Subcutaneous adipose tissue (tissue), 4 donors: ENCODE data around the gene OR1D5. TPM values are rescaled to one million over a fixed set of nuclear protein-coding genes. Genes with fewer than 3 reads are reported as not detected.

ENCODE experiments used
- CTCF ChIP-seq: fragments of 450-650 bp; IDR thresholded peaks from one replicate; pipeline ENCODE4 v1.5.1; 2016; ENCODE audit warnings: low read depth, mild to moderate bottlenecking, control low read depth, antibody characterized with exemption, moderate library complexity
- total RNA-seq, 4 donors: library from RNA; depleted of rRNA; stranded (reverse); fragments of >200 nt; gene quantifications; one replicate each; pipeline ENCODE4 v1.1.0, GENCODE V29; 2016

OR1D5 gene
- total RNA-seq, 4 donors from 2014 or later = not detected

- TF ChIP-seq CTCF = no peak
Observed at GRCh38 chr17:3039736-3040135, 23.7 kb downstream of the OR1D5 start.

GRCh38 chr17:3038941-3039340 lies 24.5 kb downstream of the OR1D5 start:
- TF ChIP-seq CTCF = no peak

GRCh38 chr17:3037259-3037658 lies 26.1 kb downstream of the OR1D5 start:
- no peak for TF ChIP-seq CTCF

GRCh38 chr17:3036800-3037199 lies 26.6 kb downstream of the OR1D5 start:
- TF ChIP-seq CTCF = no peak

GRCh38 chr17:3035968-3036280 lies 27.5 kb downstream of the OR1D5 start:
- TF ChIP-seq CTCF = no peak

DNA sequence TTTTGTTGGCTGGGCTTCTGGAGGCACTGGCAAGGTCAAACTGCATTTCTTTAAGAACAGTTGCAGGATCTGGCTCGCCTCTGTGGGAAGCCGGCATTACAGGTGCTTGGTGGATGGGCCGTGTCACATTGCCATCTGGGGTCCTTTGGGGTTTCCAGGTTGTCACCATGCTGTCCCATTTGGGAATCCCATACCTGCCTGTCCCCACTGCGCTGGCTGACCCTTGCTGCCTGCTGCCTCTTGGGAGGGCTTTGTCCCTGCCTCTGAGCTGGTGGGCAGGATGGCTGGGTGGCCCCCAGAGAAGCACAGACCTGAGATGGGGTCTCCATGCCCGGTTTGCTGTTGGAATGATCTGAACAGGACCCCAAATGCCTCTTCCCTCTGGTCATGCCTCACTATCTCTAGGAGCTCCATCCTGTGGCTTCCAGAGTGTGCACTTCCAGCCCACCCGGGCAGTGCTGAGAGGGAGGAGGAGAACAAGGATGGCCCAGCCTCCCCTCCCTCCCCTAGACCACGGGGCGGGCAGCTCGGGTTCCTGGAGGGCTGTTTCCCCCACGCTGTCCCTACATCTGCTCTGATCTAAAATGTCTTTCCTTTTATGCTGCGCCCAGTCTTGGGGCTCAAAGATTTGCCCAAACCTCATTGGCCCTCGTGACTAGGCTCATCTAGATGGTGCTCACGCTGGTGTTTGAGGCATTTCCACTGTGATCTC lies 28.0 kb downstream of the OR1D5 start:
- TF ChIP-seq CTCF = no peak

DNA sequence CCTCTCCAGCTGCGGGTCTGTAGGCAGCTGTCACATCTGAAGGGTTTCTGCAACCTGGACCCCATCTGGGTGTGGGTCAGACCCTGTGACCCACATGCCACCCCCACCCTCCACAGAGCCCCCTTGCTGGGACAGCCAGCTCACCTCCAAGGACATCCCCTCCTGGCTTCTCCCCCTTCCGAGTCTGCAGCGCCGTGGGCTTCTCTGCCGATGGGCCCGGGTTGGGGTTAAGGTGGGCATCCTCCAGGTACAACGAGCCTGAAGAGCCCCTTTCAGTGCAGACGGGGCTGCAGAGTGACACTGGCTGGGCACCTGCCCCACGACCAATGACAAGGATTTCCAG lies 28.9 kb downstream of the OR1D5 start:
- TF ChIP-seq CTCF = no peak
